ENCODE data around the gene SREK1IP1. TPM values are rescaled to one million over a fixed set of nuclear protein-coding genes. Genes with fewer than 3 reads are reported as not detected.

SREK1IP1 gene
- total and polyA plus RNA-seq, 2 of the 13 experiments (the other 11 are each of a cell fraction or from before 2014, with no cell fraction given) = 3.1 to 16.5 TPM

- no peak for TF ChIP-seq PCBP1 (IDR thresholded peaks at IDR 0.05; ENCODE audit: borderline replicate concordance, low read depth, low read length)
These were observed 22.0 kb downstream of the SREK1IP1 start (continued) for GRCh38 chr5:64746446-64746845.

- H3K36me3 ChIP-seq (replicated peaks in 1 of 2; ENCODE audit: control insufficient read depth in 1 of 2, insufficient read depth in 2 of 2, low read length in 2 of 2) = peaks cover 1 to 12% of the 10 kb centered on the region in 2 experiments; a peak in 2 of 5 replicates
These were observed 23.6 kb downstream of the SREK1IP1 start for GRCh38 chr5:64744914-64745313.

More at GRCh38 chr5:64744914-64745313, 23.6 kb downstream of the SREK1IP1 start:
- no TSS peak for BruUV-seq (replicated peaks)
- Histone ChIP-seq H3K79me2 (ENCODE audit: insufficient read depth, low read length) (peaks cover 2% of the 10 kb centered on the region), H4K20me1 (ENCODE audit: insufficient read depth, low read length) (no peaks in the 10 kb centered on the region), H3K27me3 (ENCODE audit: control insufficient read depth in 1 of 2, insufficient read depth in 2 of 2, low read length in 2 of 2) (no peaks in the 10 kb centered on the region), H3K9me3 (ENCODE audit: low read length) (no peaks in the 10 kb centered on the region), H3K4me2 (ENCODE audit: low read depth, low read length) (no peak overlapping the region), H3K4me1 (ENCODE audit: insufficient read depth, low read length) (no peaks in the 10 kb centered on the region), H3K27ac (ENCODE audit: extremely low read length, insufficient read depth, low read length) (no peak overlapping the region), H3K4me3 (replicated peaks in 1 of 3; ENCODE audit: insufficient read depth in 1 of 3, low read depth in 2 of 3, low read length in 3 of 3) (no peak overlapping the region), H3K9ac (ENCODE audit: insufficient read depth, low read depth, low read length) (no peak overlapping the region), H2AFZ (ENCODE audit: low read length) (no peak overlapping the region)
- WGBS (ENCODE audit: low lambda C conversion rate) = 90% methylated on average over 1 of the region's 1 CpG
- intact Hi-C loops (cut with micrococcal nuclease; ENCODE audit: unreplicated experiment) = no loop called here
- DNase-seq (ENCODE audit: low spot score) (no peak), ATAC-seq (no peak), FAIRE-seq (no peak)
- ChIA-PET POLR2A (no interaction called here), CTCF (ENCODE audit: low intra/inter-chr PET ratio, low total read pairs) (no interaction called here)
- TF ChIP-seq ATF3 (CRISPR knock-in tag; IDR thresholded peaks at IDR 0.05) (no peak), NFE2L2 (IDR thresholded peaks at IDR 0.05; ENCODE audit: low read length) (no peak), PLRG1 (conservative IDR thresholded peaks at IDR 0.05) (no peak), PRDM4 (CRISPR knock-in tag; IDR thresholded peaks at IDR 0.05; ENCODE audit: borderline replicate concordance) (no peak), JUN (CRISPR knock-in tag; IDR thresholded peaks at IDR 0.05) (no peak), ARNT2 (CRISPR knock-in tag; IDR thresholded peaks at IDR 0.05; ENCODE audit: low read depth) (no peak), SCMH1 (CRISPR knock-in tag; IDR thresholded peaks at IDR 0.05; ENCODE audit: borderline replicate concordance) (no peak), THAP11 (CRISPR knock-in tag; IDR thresholded peaks at IDR 0.05) (no peak), DZIP1 (CRISPR knock-in tag; IDR thresholded peaks at IDR 0.05) (no peak), MTF2 (CRISPR knock-in tag; IDR thresholded peaks at IDR 0.05; ENCODE audit: borderline replicate concordance) (no peak)
- in situ Hi-C loops (cut with HindIII; ENCODE audit: extremely low pct_ligation_motif_present, low pct_unique_long_range_greater_than_20kb) = no loop called here
